ENCODE results near the gene DCUN1D1.
A peak's percentile ranks its signal among the peaks of the same experiment; 100 is the strongest.

DCUN1D1 gene

DNA sequence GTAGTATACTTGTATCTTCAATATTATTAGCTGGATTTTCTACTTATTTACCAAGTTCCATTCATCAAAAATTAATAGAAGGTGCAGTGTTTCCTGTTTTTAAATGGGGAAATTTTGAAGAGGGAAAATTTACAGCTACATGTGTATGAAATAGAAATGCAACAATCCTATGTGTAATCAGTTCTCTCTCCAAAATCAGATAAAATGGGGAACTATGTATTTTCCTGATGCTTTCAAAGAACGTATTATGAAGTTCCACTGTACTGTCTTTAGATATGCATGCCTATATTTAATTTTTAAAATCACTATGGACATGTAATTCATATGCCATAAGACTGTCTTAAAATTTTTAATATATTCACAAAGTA, 43.4 kb downstream of the DCUN1D1 start:
- no peak overlapping the region for H3K27ac ChIP-seq
- peaks cover 6% of the 10 kb centered on the region; the same call in 1 of the 2 replicates for H3K36me3 ChIP-seq (ENCODE audit: insufficient read depth, low read length)
- DNase-seq (ENCODE audit: low read depth, low spot score): no peak
- H3K4me3 ChIP-seq: no peak overlapping the region
- no peak overlapping the region for H3K9ac ChIP-seq (ENCODE audit: insufficient read length)
- no peak for TF ChIP-seq POLR2AphosphoS5 (IDR thresholded peaks at IDR 0.05; ENCODE audit: borderline replicate concordance, low read depth, low read length)
- TF ChIP-seq EZH2 (IDR thresholded peaks at IDR 0.05): no peak
- no peak for TF ChIP-seq FOXP2 (optimal IDR thresholded peaks at IDR 0.05; ENCODE audit: control extremely low read depth, extremely low read length, insufficient read depth)
- peaks cover 5% of the 10 kb centered on the region; the same call in 1 of the 2 replicates for H3K9me3 ChIP-seq (ENCODE audit: low read depth, low read length)

- no peak overlapping the region for H3K27ac ChIP-seq
- TF ChIP-seq POLR2AphosphoS5 (IDR thresholded peaks at IDR 0.05; ENCODE audit: borderline replicate concordance, low read depth, low read length): no peak
- no peak overlapping the region for H3K9ac ChIP-seq (ENCODE audit: insufficient read length)
- H3K4me3 ChIP-seq: no peak overlapping the region
- H3K36me3 ChIP-seq (ENCODE audit: insufficient read depth, low read length): peaks cover 6% of the 10 kb centered on the region; the same call in 1 of the 2 replicates
- no peak for DNase-seq (ENCODE audit: low read depth, low spot score)
- H3K9me3 ChIP-seq (ENCODE audit: low read depth, low read length): peaks cover 5% of the 10 kb centered on the region; the same call in 1 of the 2 replicates
These were observed 44.0 kb downstream of the DCUN1D1 start for GRCh38 chr3:182936239-182936917.

DNA sequence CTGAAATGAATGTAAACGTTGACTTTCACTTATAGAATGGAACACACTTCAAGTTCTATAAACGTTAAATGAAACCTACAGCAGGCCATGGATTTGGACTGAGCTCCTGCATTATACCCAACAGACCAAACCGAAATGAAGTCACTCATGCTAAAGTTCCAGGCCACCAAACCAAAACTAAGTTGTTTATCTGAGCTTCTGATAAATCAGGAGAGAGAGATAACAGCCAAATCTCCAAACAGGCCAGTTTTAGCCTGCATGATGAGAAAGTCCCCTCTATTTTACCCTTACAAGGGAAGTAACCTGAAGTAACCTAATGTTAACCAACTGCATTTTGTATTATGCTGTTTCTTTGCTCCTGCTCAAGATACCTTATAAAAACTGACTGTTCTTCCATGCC, 44.5 kb downstream of the DCUN1D1 start:
- peaks cover 5% of the 10 kb centered on the region; the same call in 1 of the 2 replicates for H3K9me3 ChIP-seq (ENCODE audit: low read depth, low read length)
- peaks cover 6% of the 10 kb centered on the region; the same call in 1 of the 2 replicates for H3K36me3 ChIP-seq (ENCODE audit: insufficient read depth, low read length)
- H3K4me3 ChIP-seq: no peak overlapping the region
- no peak overlapping the region for H3K9ac ChIP-seq (ENCODE audit: insufficient read length)
- TF ChIP-seq POLR2AphosphoS5 (IDR thresholded peaks at IDR 0.05; ENCODE audit: borderline replicate concordance, low read depth, low read length): no peak
- TF ChIP-seq EZH2 (IDR thresholded peaks at IDR 0.05): no peak
- TF ChIP-seq FOXP2 (optimal IDR thresholded peaks at IDR 0.05; ENCODE audit: control extremely low read depth, extremely low read length, insufficient read depth): no peak
- no peak overlapping the region for H3K27ac ChIP-seq
- DNase-seq (ENCODE audit: low read depth, low spot score): no peak

DNA sequence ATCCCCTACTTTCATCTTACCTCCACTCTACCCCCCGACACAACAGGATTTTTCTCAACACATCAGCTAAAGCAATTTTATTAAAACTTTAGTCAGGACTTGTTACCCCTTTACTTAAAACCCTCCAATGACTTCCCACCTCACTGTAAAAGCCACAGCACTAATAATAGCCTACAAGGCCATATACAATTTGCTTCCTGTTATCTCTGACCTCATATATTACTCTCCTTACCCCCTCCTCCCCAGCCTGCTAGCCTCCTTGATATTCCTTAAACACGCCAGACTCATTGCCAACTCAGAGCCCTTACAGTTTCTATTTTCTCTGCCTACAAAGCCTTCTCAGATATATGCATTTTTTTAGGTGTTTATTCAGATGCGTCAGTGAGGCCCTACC, 54.4 kb downstream of the DCUN1D1 start:
- TF ChIP-seq FOXP2 (optimal IDR thresholded peaks at IDR 0.05; ENCODE audit: control extremely low read depth, extremely low read length, insufficient read depth) (no peak), EZH2 (IDR thresholded peaks at IDR 0.05) (no peak), POLR2AphosphoS5 (IDR thresholded peaks at IDR 0.05; ENCODE audit: borderline replicate concordance, low read depth, low read length) (no peak; the same call in 1 of the 2 replicates)
- peaks cover 31% of the 10 kb centered on the region for H3K36me3 ChIP-seq (ENCODE audit: insufficient read depth, low read length)
- H3K9ac ChIP-seq (ENCODE audit: insufficient read length): no peak overlapping the region
- no peak overlapping the region for H3K4me3 ChIP-seq
- no peak overlapping the region for H3K27ac ChIP-seq
- DNase-seq (ENCODE audit: low read depth, low spot score): no peak
- no peaks in the 10 kb centered on the region for H3K9me3 ChIP-seq (ENCODE audit: low read depth, low read length)

DNA sequence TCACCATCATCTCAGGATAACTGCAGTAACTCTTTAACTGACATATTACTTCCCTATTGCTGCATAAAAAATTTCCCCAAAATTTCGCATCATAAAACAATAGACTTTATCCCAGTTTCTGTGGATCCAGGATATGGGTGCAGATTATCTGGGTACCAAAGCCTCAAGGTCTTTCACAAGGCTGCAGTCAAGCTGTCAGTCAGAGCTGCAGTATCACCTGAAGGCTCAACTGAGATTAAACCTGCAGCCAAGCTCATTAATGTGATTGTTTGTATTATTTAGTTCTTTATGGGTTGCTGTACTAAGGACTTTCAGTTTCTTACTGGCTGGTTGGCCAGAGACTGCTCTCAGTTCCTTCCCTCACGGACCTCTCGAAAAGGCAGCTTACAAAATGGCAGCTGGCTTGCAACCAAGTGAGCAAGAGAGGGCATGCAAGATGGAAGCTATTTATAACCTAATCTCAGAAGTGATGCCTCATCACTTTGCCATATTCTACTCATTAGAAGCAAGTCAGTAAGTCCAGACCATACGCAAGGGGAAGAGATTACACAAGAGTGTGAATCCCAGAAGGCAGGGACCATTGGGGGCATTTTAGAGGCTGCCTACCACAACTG, 54.9 kb downstream of the DCUN1D1 start:
- TF ChIP-seq EZH2 (IDR thresholded peaks at IDR 0.05) (no peak), POLR2AphosphoS5 (IDR thresholded peaks at IDR 0.05; ENCODE audit: borderline replicate concordance, low read depth, low read length) (peak; percentile 12; the same call in 1 of the 2 replicates)
- Histone ChIP-seq H3K9ac (ENCODE audit: insufficient read length) (no peak overlapping the region), H3K27ac (no peak overlapping the region), H3K9me3 (ENCODE audit: low read depth, low read length) (no peaks in the 10 kb centered on the region), H3K36me3 (ENCODE audit: insufficient read depth, low read length) (peaks cover 30% of the 10 kb centered on the region), H3K4me3 (no peak overlapping the region)
- DNase-seq (ENCODE audit: low read depth, low spot score): no peak

DNA sequence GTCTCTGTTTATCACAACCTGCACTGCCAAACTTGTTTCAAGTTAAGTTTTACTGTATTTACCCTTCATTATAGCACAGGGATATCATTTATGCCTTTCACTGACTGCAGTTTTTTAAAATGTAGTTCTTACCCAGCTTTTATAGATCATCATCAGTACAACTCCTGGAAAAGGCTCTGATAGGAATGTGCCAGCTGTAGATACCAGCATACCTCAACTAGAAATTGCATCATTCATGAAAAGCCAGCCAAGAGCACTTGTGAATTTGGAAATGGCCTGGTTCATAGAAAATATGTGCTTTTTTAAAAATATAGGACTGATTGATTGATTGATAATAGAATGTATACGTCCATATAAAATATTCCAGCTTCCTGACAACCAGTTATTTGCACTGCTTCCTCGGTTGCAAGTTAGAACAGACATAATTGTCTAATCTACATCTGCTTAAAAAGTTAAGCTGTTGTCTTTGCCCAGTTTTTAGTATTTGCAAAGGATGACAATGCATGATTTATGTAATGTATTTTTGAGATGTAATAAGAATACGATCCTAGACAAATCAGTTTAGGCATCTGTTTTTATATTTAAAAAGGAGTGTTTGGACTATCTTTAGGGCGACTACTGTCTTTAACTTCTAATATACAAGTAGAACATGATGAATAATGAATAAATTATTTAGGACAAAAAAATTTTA, 58.5 kb downstream of the DCUN1D1 start:
- Histone ChIP-seq H3K27ac (peak overlapping the region; percentile 87), H3K36me3 (ENCODE audit: insufficient read depth, low read length) (peaks cover 23% of the 10 kb centered on the region), H3K9me3 (ENCODE audit: low read depth, low read length) (no peaks in the 10 kb centered on the region), H3K4me3 (0 out of 2 replicates have a peak overlapping the region, but pooled peaks have one; percentile 5), H3K9ac (ENCODE audit: insufficient read length) (peak overlapping the region; percentile 24)
- no peak for DNase-seq (ENCODE audit: low read depth, low spot score)
- TF ChIP-seq FOXP2 (optimal IDR thresholded peaks at IDR 0.05; ENCODE audit: control extremely low read depth, extremely low read length, insufficient read depth): no peak
- TF ChIP-seq EZH2 (IDR thresholded peaks at IDR 0.05): no peak
- no peak for TF ChIP-seq POLR2AphosphoS5 (IDR thresholded peaks at IDR 0.05; ENCODE audit: borderline replicate concordance, low read depth, low read length)

GRCh38 chr3:182920515-182921084, 59.7 kb downstream of the DCUN1D1 start:
- Histone ChIP-seq H3K27ac (peak overlapping the region; percentile 87), H3K9me3 (ENCODE audit: low read depth, low read length) (no peaks in the 10 kb centered on the region), H3K36me3 (ENCODE audit: insufficient read depth, low read length) (peaks cover 25% of the 10 kb centered on the region), H3K4me3 (peak overlapping the region; percentile 0; the same call in 1 of the 2 replicates), H3K9ac (ENCODE audit: insufficient read length) (peak overlapping the region; percentile 35)
- DNase-seq (ENCODE audit: low read depth, low spot score): no peak
- TF ChIP-seq FOXP2 (optimal IDR thresholded peaks at IDR 0.05; ENCODE audit: control extremely low read depth, extremely low read length, insufficient read depth): no peak
- no peak; the same call in 1 of the 2 replicates for TF ChIP-seq POLR2AphosphoS5 (IDR thresholded peaks at IDR 0.05; ENCODE audit: borderline replicate concordance, low read depth, low read length)
- TF ChIP-seq EZH2 (IDR thresholded peaks at IDR 0.05): no peak

DNA sequence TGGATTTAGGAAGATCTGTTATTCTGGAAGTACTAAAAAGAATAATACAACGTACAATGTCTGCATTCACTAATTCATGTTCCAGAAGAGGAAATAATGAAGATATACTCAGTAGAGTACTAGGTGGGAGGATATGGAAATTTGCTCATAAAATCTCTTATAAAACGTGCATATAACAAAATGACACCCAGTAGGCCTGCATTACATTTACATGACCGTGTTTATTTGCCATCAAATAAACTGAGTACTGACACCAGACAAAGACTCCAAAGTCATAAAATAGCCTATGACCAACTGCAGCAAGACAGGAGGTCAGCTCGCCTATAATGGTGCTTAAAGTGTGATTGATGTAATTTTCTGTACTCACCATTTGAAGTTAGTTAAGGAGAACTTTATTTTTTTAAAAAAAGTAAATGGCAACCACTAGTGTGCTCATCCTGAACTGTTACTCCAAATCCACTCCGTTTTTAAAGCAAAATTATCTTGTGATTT, 60.4 kb downstream of the DCUN1D1 start:
- TF ChIP-seq POLR2AphosphoS5 (IDR thresholded peaks at IDR 0.05; ENCODE audit: borderline replicate concordance, low read depth, low read length) (no peak), FOXP2 (optimal IDR thresholded peaks at IDR 0.05; ENCODE audit: control extremely low read depth, extremely low read length, insufficient read depth) (no peak), EZH2 (IDR thresholded peaks at IDR 0.05) (no peak)
- DNase-seq (ENCODE audit: low read depth, low spot score): no peak
- Histone ChIP-seq H3K4me3 (no peak overlapping the region), H3K9me3 (ENCODE audit: low read depth, low read length) (no peaks in the 10 kb centered on the region), H3K36me3 (ENCODE audit: insufficient read depth, low read length) (peaks cover 24% of the 10 kb centered on the region), H3K27ac (peak overlapping the region; percentile 87), H3K9ac (ENCODE audit: insufficient read length) (peak overlapping the region; percentile 35)
